Measurements from ENCODE around the gene DGKD.

DNA sequence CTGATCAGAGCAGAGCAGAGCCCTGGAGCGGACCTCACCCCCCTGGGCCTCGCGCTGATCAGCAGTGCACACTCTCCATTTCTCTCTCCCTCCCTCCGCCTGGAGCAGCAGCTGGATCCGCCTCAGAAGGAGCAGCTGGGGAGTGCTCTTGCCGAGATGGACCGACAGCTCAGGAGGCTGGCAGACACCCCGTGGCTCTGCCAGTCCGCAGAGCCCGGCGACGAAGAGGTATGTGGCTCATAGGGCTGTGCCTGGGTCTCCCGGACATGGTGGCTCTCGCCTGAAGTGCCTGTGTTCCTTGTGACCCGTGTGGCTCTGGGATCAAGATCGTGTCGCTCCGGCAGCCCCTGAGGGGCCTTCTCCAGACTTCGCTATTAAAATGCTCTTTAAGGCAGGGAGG is 109.8 kb downstream of the DGKD start:
- TF ChIP-seq, protein P1, sequence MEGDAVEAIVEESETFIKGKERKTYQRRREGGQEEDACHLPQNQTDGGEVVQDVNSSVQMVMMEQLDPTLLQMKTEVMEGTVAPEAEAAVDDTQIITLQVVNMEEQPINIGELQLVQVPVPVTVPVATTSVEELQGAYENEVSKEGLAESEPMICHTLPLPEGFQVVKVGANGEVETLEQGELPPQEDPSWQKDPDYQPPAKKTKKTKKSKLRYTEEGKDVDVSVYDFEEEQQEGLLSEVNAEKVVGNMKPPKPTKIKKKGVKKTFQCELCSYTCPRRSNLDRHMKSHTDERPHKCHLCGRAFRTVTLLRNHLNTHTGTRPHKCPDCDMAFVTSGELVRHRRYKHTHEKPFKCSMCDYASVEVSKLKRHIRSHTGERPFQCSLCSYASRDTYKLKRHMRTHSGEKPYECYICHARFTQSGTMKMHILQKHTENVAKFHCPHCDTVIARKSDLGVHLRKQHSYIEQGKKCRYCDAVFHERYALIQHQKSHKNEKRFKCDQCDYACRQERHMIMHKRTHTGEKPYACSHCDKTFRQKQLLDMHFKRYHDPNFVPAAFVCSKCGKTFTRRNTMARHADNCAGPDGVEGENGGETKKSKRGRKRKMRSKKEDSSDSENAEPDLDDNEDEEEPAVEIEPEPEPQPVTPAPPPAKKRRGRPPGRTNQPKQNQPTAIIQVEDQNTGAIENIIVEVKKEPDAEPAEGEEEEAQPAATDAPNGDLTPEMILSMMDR (IDR thresholded peaks at IDR 0.05; ENCODE audit: low read length): no peak
- TF ChIP-seq EZH2phosphoT487 (IDR thresholded peaks at IDR 0.05; ENCODE audit: low read length): no peak

Measured in MM.1S (cell line).